Fibroblast of skin of scalp (primary cell): Measurements from ENCODE around the gene OR8D1.
A peak's percentile ranks its signal among the peaks of the same experiment; 100 is the strongest.
"Not testable (repeated sequence)": the region's sequence is repeated elsewhere in the genome, so short reads cannot be mapped to it uniquely, and the experiment has no call there.

Experiments
- DNase-seq: peaks from one replicate; pipeline ENCODE4 v3.0.0-alpha.2; 2013

Gene OR8D1

DNA sequence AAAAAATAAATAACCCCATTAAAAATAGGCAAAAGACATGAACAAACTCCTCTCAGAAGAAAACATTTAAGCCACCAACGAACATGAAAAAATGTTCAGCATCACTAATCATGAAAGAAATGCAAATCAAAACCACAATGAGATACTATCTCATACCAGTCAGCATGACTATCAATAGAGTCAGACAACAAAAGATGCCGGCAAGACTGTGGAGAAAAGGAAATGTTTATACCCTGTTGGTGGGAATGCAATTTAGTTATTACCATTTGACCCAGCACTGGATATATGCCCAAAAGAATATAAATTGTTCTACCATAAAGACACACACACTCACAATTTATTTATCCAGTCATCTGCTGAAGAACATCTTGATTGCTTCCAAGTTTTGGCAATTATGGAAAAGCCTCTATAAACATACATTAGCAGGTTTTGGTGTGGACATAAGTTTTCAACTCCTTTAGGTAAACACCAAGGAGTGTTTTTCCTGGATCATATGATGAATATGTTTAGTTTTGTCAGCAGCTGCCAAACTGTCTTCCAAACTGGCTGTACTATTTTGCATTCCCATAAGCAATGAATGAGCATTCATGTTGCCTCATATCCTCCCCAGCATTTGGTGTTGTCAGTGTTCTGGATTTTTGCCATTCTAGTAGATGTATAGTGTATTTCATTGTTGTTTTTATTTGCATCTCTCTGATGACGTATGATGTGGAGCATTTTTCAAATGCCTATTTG, 28.0 kb downstream of the OR8D1 start:
- DNase-seq: peak; percentile 74

DNA sequence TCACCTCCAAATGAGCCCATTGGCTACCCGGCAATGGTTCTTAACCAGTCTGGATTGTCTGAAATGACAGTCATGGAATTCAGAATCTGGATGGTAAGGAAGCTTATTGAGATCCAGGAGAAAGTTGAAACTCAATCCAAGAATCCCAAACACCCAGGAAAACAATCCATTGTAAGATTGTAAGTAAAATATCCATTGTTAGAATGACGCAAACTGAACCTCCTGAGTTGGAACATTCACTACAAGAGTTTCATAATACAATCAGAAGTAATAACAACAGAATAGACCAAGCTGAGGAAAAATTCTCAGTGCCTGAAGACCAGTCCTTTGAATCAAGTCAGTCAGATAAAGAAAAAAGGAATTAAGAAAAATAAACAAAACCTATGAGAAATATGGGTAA, 35.5 kb downstream of the OR8D1 start:
- DNase-seq: no peak

GRCh38 chr11:124277804-124278203, 35.9 kb downstream of the OR8D1 start:
- no peak for DNase-seq

DNA sequence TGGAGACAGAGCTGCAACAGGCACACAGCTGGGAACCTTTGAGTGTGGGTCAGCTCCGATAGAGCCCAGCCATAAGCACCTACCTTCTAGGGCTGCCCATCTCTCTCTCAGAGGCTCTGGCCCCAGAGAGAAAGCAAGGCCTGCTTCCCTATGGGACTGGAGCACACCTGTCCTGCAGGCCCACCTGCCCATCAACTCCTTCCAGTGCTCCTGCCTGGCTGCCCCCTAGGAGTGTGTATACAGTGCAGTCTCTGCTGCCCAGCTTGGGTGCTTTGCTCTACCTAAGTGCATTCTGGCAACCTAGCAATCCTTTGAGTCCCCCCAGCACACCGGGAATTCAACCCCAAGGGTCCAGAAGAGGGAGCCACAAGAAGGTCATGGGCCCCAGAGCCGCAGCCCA, 36.5 kb downstream of the OR8D1 start:
- no peak for DNase-seq

DNA sequence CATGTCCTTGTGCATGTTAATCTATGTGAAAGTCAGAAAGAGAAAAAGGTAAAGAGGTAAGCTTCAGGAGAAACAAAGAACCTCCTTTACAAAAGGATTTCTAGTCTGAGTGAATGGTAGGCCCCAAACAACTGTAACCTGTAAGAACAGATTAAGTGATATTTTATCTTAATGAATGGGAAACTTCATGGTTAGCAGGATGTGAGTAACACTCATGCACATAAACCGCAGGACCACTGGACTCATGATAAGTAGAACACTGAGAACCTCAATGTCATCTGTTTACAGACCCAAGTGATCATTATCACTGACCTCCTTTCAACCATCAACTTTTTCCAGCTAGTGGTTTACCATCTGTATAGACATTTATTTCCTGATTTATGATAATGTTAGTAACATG, 37.7 kb downstream of the OR8D1 start:
- no peak for DNase-seq

DNA sequence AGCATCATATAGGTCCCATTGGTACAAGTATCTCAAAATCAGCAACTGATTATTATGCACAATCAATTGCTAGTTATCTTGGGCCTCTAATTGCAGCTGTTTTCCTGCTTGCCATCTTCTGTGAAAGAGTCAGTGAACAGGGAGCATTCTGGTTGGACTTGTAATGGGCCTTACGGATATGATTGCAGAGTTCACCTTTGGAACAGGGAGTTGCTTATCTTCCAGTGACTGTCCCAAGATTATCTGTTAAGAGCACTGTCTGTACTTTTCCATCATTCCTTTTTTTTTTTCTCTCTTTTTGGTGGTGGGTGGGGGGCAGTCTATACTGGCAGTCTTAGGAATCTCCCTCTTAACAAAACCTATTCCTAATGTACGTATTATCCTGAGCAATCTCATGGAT, 39.7 kb downstream of the OR8D1 start:
- DNase-seq: no peak

DNA sequence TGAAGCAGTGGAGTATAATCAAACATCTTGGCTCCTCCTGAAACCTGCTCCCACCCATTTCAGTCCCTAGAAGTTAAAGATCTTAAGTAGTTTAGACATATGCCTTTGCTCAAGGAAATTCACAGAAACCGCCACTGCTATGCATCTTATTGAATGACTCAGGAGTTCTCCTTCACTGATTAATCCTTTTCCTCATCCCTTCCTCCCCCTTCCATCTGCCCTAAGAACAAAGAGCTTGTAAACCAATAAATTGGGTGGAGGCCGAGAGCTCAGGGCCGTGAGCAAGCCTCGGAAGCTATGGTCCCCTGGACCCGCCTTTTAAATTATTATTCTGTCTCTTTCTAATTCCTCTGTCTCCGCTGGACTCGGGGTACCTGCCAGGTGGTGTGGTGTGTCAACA, 42.9 kb downstream of the OR8D1 start:
- not testable (repeated sequence) for DNase-seq

GRCh38 chr11:124265041-124265440, 48.7 kb downstream of the OR8D1 start:
- DNase-seq: not testable (repeated sequence)

- DNase-seq: no peak
Measured at GRCh38 chr11:124256076-124256475, 57.7 kb downstream of the OR8D1 start, which contains the start of gene OR8G5. OR8G5 (plus strand) TSS chr11:124256376; CDS start chr11:124264932, 8,556 bp downstream.
